ENCODE data around the gene MATCAP1. TPM values are rescaled to one million over a fixed set of nuclear protein-coding genes. Genes with fewer than 3 reads are reported as not detected.
A peak's percentile ranks its signal among the peaks of the same experiment; 100 is the strongest.

MATCAP1 gene
- polyA plus RNA-seq (2011; rRNA removed) (8.7 and 13.1 TPM in 2 replicates), polyA minus RNA-seq (2011; rRNA and poly(A)+ RNA removed) (6.8 and 8.2 TPM in 2 replicates)

- CTCF ChIA-PET: interaction anchor here (0.8 to 3.1 kb wide), 12 partner anchors 9 to 282 kb away, joined by 3 to 26 read pairs (median 10); partner anchors contain the start of genes CES4A, NOL3 and TMEM208
- no peaks in the 10 kb centered on the region for H3K36me3 ChIP-seq (ENCODE audit: control insufficient read depth, insufficient read depth, low read length)
- H3K4me3 ChIP-seq (ENCODE audit: low read depth, low read length): peak within 1 kb of the TSS; percentile 60
- POLR2A ChIA-PET: no interaction called here
- no peaks in the 10 kb centered on the region for H3K27me3 ChIP-seq (ENCODE audit: control insufficient read depth, insufficient read depth, low read length)
- no peak for TF ChIP-seq CTCF (IDR thresholded peaks at IDR 0.05; ENCODE audit: insufficient read depth, low read depth, low read length)
- peak; percentile 83 for DNase-seq (ENCODE audit: low read depth)
These were observed at the start of gene MATCAP1 for GRCh38 chr16:67183627-67184452. TSS of gene MATCAP1 (minus strand) at chr16:67183963. CDS start at chr16:67180610, 3,353 bp downstream.

- ChIA-PET POLR2A (no interaction called here), CTCF (interaction anchor here (1.2 kb wide), 1 partner anchor 13 kb away, joined by 5 read pairs; no protein-coding TSS in a partner anchor)
- Histone ChIP-seq H3K4me3 (ENCODE audit: low read depth, low read length) (no peak overlapping the region), H3K27me3 (ENCODE audit: control insufficient read depth, insufficient read depth, low read length) (no peaks in the 10 kb centered on the region), H3K36me3 (ENCODE audit: control insufficient read depth, insufficient read depth, low read length) (peaks cover 41% of the 10 kb centered on the region)
- no peak for DNase-seq (ENCODE audit: low read depth)
- no peak for TF ChIP-seq CTCF (IDR thresholded peaks at IDR 0.05; ENCODE audit: insufficient read depth, low read depth, low read length)
These were observed 47.3 kb upstream of the MATCAP1 start for GRCh38 chr16:67230809-67231660.

- POLR2A ChIA-PET: no interaction called here
- no peak for TF ChIP-seq CTCF (IDR thresholded peaks at IDR 0.05; ENCODE audit: insufficient read depth, low read depth, low read length)
- no peak for DNase-seq (ENCODE audit: low read depth)
- Histone ChIP-seq H3K36me3 (ENCODE audit: control insufficient read depth, insufficient read depth, low read length) (peaks cover 36% of the 10 kb centered on the region), H3K4me3 (ENCODE audit: low read depth, low read length) (no peak overlapping the region), H3K27me3 (ENCODE audit: control insufficient read depth, insufficient read depth, low read length) (no peaks in the 10 kb centered on the region)
- CTCF ChIA-PET: no interaction called here
These were observed 46.4 kb upstream of the MATCAP1 start for GRCh38 chr16:67229906-67230808.

DNA sequence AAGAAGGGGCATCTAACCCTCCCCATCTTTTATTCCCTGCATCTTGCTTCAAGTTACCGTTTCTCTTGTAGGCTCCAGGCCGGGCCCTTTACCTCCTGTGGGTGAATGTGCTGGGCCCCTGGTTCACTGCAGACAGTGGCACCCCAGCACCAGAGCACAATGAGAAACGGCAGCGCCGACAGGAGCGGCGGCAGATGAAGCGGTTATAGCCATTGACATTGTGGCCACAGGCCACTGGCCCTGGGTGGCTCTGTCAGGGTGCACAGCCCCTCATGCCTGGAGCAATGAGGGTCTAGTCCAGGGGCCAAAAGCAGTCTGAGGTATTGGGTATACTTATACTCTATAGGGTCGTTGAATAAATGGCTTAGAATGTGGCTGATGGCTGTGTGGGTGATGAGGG lies 45.1 kb upstream of the MATCAP1 start:
- DNase-seq (ENCODE audit: low read depth): no peak
- peaks cover 30% of the 10 kb centered on the region for H3K36me3 ChIP-seq (ENCODE audit: control insufficient read depth, insufficient read depth, low read length)
- H3K4me3 ChIP-seq (ENCODE audit: low read depth, low read length): no peak overlapping the region
- POLR2A ChIA-PET: no interaction called here
- TF ChIP-seq CTCF (IDR thresholded peaks at IDR 0.05; ENCODE audit: insufficient read depth, low read depth, low read length): no peak
- CTCF ChIA-PET: no interaction called here
- H3K27me3 ChIP-seq (ENCODE audit: control insufficient read depth, insufficient read depth, low read length): no peaks in the 10 kb centered on the region

All from BJ (cell line).